ENCODE data around the gene FAM110A. TPM values are rescaled to one million over a fixed set of nuclear protein-coding genes. Genes with fewer than 3 reads are reported as not detected.

Gene FAM110A
- total RNA-seq, 1 donor from 2014 or later, result 152 TPM

- no peaks in the 10 kb centered on the region for H3K27me3 Mint-ChIP-seq (ENCODE audit: unreplicated experiment)
- H3K4me3 Mint-ChIP-seq (ENCODE audit: unreplicated experiment), result no peak overlapping the region
- no peaks in the 10 kb centered on the region for H3K9me3 Mint-ChIP-seq (ENCODE audit: unreplicated experiment)
- no peak for DNase-seq
- no peaks in the 10 kb centered on the region for H3K4me1 Mint-ChIP-seq (ENCODE audit: low read depth, unreplicated experiment)
- TF ChIP-seq CTCF (IDR thresholded peaks at IDR 0.05; ENCODE audit: partially characterized antibody, unreplicated experiment), result peak; percentile 25
- H3K36me3 Mint-ChIP-seq (ENCODE audit: unreplicated experiment), result no peaks in the 10 kb centered on the region
- H3K27ac Mint-ChIP-seq (ENCODE audit: unreplicated experiment), result no peak overlapping the region
Observed at GRCh38 chr20:865440-865839, 31.9 kb downstream of the FAM110A start.

- H3K27me3 Mint-ChIP-seq (ENCODE audit: unreplicated experiment), result peaks cover 1% of the 10 kb centered on the region
- H3K4me3 Mint-ChIP-seq (ENCODE audit: unreplicated experiment), result no peak overlapping the region
- H3K36me3 Mint-ChIP-seq (ENCODE audit: unreplicated experiment), result no peaks in the 10 kb centered on the region
- H3K9me3 Mint-ChIP-seq (ENCODE audit: unreplicated experiment), result peaks cover 3% of the 10 kb centered on the region
- no peak overlapping the region for H3K27ac Mint-ChIP-seq (ENCODE audit: unreplicated experiment)
- peaks cover 5% of the 10 kb centered on the region for H3K4me1 Mint-ChIP-seq (ENCODE audit: low read depth, unreplicated experiment)
- DNase-seq, result no peak
- TF ChIP-seq CTCF (IDR thresholded peaks at IDR 0.05; ENCODE audit: partially characterized antibody, unreplicated experiment), result no peak
Observed at GRCh38 chr20:868279-868678, 34.8 kb downstream of the FAM110A start.

DNA sequence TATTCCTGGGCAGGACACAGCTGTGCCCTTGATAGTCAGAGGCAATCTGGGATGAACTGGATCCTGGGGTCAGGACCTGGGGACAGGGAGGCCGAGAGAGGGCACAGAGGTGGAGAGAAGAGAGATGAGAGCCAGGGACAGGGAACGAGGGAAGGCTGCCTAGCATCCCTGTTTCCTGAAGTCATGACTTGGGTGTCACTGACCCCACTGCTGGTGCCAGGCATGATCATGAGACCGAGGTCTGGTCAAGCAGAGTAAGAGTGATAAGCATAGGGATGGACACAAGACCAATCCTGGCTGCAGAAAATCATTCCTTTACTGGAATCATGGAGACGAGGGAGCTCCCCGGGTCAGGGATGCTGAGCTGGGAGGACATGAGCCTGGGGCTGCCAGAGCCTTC, 36.1 kb downstream of the FAM110A start:
- peaks cover 9% of the 10 kb centered on the region for H3K4me1 Mint-ChIP-seq (ENCODE audit: low read depth, unreplicated experiment)
- no peak for DNase-seq
- no peaks in the 10 kb centered on the region for H3K36me3 Mint-ChIP-seq (ENCODE audit: unreplicated experiment)
- TF ChIP-seq CTCF (IDR thresholded peaks at IDR 0.05; ENCODE audit: partially characterized antibody, unreplicated experiment), result no peak
- H3K27ac Mint-ChIP-seq (ENCODE audit: unreplicated experiment), result no peak overlapping the region
- H3K4me3 Mint-ChIP-seq (ENCODE audit: unreplicated experiment), result no peak overlapping the region
- H3K9me3 Mint-ChIP-seq (ENCODE audit: unreplicated experiment), result peaks cover 3% of the 10 kb centered on the region
- peaks cover 3% of the 10 kb centered on the region for H3K27me3 Mint-ChIP-seq (ENCODE audit: unreplicated experiment)

DNA sequence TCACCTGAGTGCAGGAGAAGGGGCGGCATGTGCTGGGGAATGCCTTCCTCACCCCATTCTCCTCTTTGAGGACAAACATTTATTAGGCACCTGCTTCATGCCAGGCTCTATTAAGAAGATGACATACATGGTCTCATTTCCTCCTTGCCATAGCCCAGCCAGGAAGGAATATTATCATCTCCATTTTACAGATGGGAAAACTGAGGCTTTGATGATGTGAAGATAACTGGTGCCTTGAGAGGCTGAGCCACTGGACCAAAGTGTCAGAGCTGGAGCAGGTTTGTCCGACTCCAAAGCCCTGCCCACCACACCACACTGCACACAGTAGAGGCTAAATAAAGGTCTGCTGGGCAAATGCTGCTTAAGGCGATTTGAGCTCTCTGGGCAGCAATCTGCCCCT, 37.2 kb downstream of the FAM110A start:
- no peak for TF ChIP-seq CTCF (IDR thresholded peaks at IDR 0.05; ENCODE audit: partially characterized antibody, unreplicated experiment)
- Mint-ChIP-seq H3K4me1 (ENCODE audit: low read depth, unreplicated experiment) (peaks cover 15% of the 10 kb centered on the region), H3K27ac (ENCODE audit: unreplicated experiment) (no peak overlapping the region)

GRCh38 chr20:871436-871835, 37.9 kb downstream of the FAM110A start:
- DNase-seq, result no peak
- Mint-ChIP-seq H3K27ac (ENCODE audit: unreplicated experiment) (no peak overlapping the region), H3K4me3 (ENCODE audit: unreplicated experiment) (no peak overlapping the region), H3K36me3 (ENCODE audit: unreplicated experiment) (no peaks in the 10 kb centered on the region), H3K9me3 (ENCODE audit: unreplicated experiment) (peaks cover 7% of the 10 kb centered on the region), H3K4me1 (ENCODE audit: low read depth, unreplicated experiment) (peaks cover 17% of the 10 kb centered on the region), H3K27me3 (ENCODE audit: unreplicated experiment) (peaks cover 5% of the 10 kb centered on the region)
- no peak for TF ChIP-seq CTCF (IDR thresholded peaks at IDR 0.05; ENCODE audit: partially characterized antibody, unreplicated experiment)

More for the DNA sequence above, 37.2 kb downstream of the FAM110A start:
- Mint-ChIP-seq H3K4me3 (ENCODE audit: unreplicated experiment) (no peak overlapping the region), H3K27me3 (ENCODE audit: unreplicated experiment) (peaks cover 5% of the 10 kb centered on the region), H3K36me3 (ENCODE audit: unreplicated experiment) (no peaks in the 10 kb centered on the region), H3K9me3 (ENCODE audit: unreplicated experiment) (peaks cover 7% of the 10 kb centered on the region)
- no peak for DNase-seq

Measured in glutamatergic neuron (in vitro differentiated cells).